ENCODE measurements around the gene SLIT2. TPM values are rescaled to one million over a fixed set of nuclear protein-coding genes. Genes with fewer than 3 reads are reported as not detected.

SLIT2 gene
- total RNA-seq, 4 donors from 2014 or later, result 22.9 to 118 (median 59.0) TPM

GRCh38 chr4:20298455-20298854 is 46.8 kb downstream of the SLIT2 start:
- TF ChIP-seq CTCF (IDR thresholded peaks at IDR 0.05) (no peak), POLR2A (IDR thresholded peaks at IDR 0.05) (no peak)
- no peaks in the 10 kb centered on the region for H3K9me3 ChIP-seq
- peak overlapping the region in 1 of 2 donors; percentile 13 for H3K27ac ChIP-seq
- no peaks in the 10 kb centered on the region for H3K4me1 ChIP-seq
- no peak for DNase-seq
- H3K27me3 ChIP-seq, result no peaks in the 10 kb centered on the region
- intact Hi-C loops (cut with DNase I; ENCODE audit: low total_unique reads), result no loop called here
- H3K36me3 ChIP-seq, result no peaks in the 10 kb centered on the region
- H3K4me3 ChIP-seq, result no peak overlapping the region

- no peaks in the 10 kb centered on the region for H3K9me3 ChIP-seq
- H3K4me1 ChIP-seq, result no peaks in the 10 kb centered on the region
- H3K4me3 ChIP-seq, result no peak overlapping the region
- intact Hi-C loops (cut with DNase I; ENCODE audit: low total_unique reads), result no loop called here
- no peak for TF ChIP-seq POLR2A (IDR thresholded peaks at IDR 0.05)
- no peak for TF ChIP-seq CTCF (IDR thresholded peaks at IDR 0.05)
- H3K27me3 ChIP-seq, result no peaks in the 10 kb centered on the region
- H3K27ac ChIP-seq, result no peak overlapping the region
- no peak for DNase-seq
- H3K36me3 ChIP-seq, result no peaks in the 10 kb centered on the region
Measured at GRCh38 chr4:20298986-20299385, 47.3 kb downstream of the SLIT2 start.

- Histone ChIP-seq H3K4me1 (no peaks in the 10 kb centered on the region), H3K9me3 (no peaks in the 10 kb centered on the region), H3K4me3 (no peak overlapping the region), H3K27me3 (no peaks in the 10 kb centered on the region), H3K36me3 (no peaks in the 10 kb centered on the region), H3K27ac (no peak overlapping the region)
- TF ChIP-seq POLR2A (IDR thresholded peaks at IDR 0.05) (no peak), CTCF (IDR thresholded peaks at IDR 0.05) (peak in 1 of 4 experiments; percentile 23)
- intact Hi-C loops (cut with DNase I; ENCODE audit: low total_unique reads), result no loop called here
- DNase-seq, result no peak
Measured at GRCh38 chr4:20299515-20299914, 47.8 kb downstream of the SLIT2 start.

- TF ChIP-seq POLR2A (IDR thresholded peaks at IDR 0.05), result no peak
- no peak for TF ChIP-seq CTCF (IDR thresholded peaks at IDR 0.05)
- no peak for DNase-seq
- H3K4me1 ChIP-seq, result no peaks in the 10 kb centered on the region
- H3K9me3 ChIP-seq, result no peaks in the 10 kb centered on the region
- H3K27ac ChIP-seq, result no peak overlapping the region
- H3K4me3 ChIP-seq, result no peak overlapping the region
- intact Hi-C loops (cut with DNase I; ENCODE audit: low total_unique reads), result loop anchor here (10.0 kb wide), 1 partner anchor 406 kb away; no protein-coding TSS in a partner anchor
- H3K27me3 ChIP-seq, result no peaks in the 10 kb centered on the region
- H3K36me3 ChIP-seq, result no peaks in the 10 kb centered on the region
Measured at GRCh38 chr4:20301161-20301560, 49.5 kb downstream of the SLIT2 start.
